Activated CD4-positive, alpha-beta T cell treated with anti-CD3 and anti-CD28 coated beads, Interleukin-2, Interleukin-6, amounts not matched to agents 100 ng/mL and 50 ng/mL, durations not matched to agents 16 hours and 8 hours (primary cell): ENCODE data around the gene LRRC23.
"Not testable (repeated sequence)": the region's sequence is repeated elsewhere in the genome, so short reads cannot be mapped to it uniquely, and the experiment has no call there.

Source experiments
- DNase-seq: peaks from one replicate; pipeline ENCODE4 v3.0.0-alpha.2; 2020

The LRRC23 gene

GRCh38 chr12:6872073-6873048, 32.3 kb upstream of the LRRC23 start:
- peak; percentile 90 for DNase-seq

DNA sequence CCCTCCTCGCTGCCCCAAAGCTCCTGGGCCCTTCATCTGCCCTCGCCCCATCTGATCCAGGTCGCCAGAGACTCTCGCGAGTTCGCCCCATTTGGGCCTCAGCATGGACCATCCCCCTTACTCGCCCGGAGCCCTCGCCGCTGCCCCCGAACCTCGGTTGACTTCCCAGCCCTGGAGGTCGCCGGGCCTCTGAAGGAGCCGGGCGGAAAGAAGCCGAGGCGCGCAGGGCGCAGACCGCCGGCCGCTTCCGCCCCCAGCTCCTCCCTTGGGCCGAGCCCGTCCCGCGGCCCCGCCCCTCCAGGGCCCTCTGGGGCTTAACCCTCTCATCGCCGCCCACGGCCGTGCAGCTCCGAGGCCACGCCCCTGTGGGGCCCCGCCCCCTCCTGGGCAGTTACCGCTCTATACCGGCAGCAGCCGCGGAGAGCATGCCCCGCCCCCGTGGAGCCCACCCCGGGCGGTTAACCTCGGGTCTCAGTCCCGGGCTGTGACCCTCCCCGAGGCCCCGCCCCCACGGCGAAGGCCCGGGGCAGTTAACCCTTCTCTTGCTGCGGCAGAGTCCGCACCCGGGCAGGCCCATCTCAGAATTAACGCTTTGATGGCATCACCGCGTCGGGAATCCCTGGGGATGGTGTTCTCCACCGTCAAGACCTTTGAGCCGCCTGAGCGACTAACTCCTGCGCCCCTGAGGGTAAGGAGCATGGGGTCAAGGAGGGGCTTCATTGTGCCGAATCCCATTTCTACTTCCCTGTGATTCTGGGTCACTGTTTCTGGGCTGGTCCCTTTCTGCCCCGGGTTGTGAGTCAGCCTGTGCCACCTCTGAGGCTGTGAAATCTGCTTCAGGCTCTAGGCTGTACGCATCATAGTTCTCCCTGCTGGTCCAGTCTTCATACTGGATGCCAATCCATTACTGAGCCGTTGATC, 31.3 kb upstream of the LRRC23 start, which contains the start of gene SPSB2:
TSS of gene SPSB2 (minus strand) at position 210 of the 921 bp plus-strand sequence. CDS start 402 bp downstream, outside the sequence.
- peak; percentile 99 for DNase-seq

DNA sequence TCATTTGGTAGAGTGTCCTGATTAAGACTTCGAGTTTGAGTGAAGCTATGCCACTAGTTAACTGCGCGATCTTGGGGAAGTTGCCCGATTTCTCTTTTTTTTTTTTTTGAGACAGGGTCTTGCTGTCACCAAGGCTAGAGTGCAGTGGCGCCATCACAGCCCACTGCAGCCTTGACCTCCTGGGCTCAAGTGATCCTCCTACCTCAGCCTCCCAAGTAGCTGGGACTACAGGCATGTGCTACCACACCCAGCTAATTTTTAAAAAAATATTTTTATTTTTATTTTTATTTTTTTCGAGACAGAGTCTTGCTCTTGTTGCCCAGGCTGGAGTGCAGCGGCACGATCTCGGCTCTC, 30.6 kb upstream of the LRRC23 start:
- not testable (repeated sequence) for DNase-seq

- DNase-seq: not testable (repeated sequence)
Measured at GRCh38 chr12:6879824-6880223, 24.8 kb upstream of the LRRC23 start.

DNA sequence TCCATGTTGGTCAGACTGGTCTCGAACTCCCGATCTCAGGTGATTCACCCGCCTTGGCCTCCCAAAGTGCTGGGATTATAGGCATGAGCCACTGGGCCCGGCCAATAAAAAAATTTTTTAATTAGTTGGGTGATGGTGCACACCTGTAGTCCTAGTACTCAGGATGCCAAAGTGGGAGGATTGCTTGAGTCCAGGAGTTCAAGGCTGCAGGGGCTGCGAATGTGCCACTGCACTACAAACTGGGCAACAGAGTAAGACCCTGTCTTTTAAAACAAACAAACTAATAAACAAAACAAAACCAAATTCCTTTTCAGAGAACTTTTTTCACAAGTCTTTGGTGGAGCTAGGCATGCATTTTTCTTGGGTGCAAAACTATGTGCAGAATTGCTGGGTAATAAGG, 21.4 kb upstream of the LRRC23 start:
- no peak for DNase-seq

GRCh38 chr12:6883683-6884082, 20.9 kb upstream of the LRRC23 start:
- no peak for DNase-seq

DNA sequence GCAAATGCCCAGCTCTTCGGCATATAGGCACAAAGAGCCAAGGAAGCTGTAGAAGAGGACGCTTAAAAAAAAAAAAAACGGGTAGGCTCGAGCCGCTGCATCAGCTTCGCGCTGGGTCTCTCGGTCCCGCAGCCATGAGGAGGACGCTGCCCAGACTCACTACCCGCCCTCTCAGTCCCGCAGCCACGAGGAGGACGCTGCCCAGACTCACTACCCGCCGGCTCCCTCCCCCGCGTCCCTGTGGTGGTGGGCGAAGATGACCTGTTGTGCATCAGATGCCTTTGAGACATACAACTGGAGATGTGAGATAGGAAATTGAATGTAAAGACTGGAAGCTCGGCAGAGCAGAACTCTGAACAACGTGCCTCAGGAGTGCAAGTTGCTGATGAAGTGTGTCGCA, 20.1 kb upstream of the LRRC23 start:
- DNase-seq: no peak

- not testable (repeated sequence) for DNase-seq
Measured at GRCh38 chr12:6886206-6886999, 18.2 kb upstream of the LRRC23 start.

GRCh38 chr12:6887460-6887859, 17.2 kb upstream of the LRRC23 start:
- no peak for DNase-seq

GRCh38 chr12:6888360-6888759, 16.3 kb upstream of the LRRC23 start:
- peak; percentile 21 for DNase-seq

GRCh38 chr12:6888794-6889193, 15.8 kb upstream of the LRRC23 start:
- DNase-seq: not testable (repeated sequence)

- not testable (repeated sequence) for DNase-seq
Measured at GRCh38 chr12:6889775-6890573, 14.6 kb upstream of the LRRC23 start.

DNA sequence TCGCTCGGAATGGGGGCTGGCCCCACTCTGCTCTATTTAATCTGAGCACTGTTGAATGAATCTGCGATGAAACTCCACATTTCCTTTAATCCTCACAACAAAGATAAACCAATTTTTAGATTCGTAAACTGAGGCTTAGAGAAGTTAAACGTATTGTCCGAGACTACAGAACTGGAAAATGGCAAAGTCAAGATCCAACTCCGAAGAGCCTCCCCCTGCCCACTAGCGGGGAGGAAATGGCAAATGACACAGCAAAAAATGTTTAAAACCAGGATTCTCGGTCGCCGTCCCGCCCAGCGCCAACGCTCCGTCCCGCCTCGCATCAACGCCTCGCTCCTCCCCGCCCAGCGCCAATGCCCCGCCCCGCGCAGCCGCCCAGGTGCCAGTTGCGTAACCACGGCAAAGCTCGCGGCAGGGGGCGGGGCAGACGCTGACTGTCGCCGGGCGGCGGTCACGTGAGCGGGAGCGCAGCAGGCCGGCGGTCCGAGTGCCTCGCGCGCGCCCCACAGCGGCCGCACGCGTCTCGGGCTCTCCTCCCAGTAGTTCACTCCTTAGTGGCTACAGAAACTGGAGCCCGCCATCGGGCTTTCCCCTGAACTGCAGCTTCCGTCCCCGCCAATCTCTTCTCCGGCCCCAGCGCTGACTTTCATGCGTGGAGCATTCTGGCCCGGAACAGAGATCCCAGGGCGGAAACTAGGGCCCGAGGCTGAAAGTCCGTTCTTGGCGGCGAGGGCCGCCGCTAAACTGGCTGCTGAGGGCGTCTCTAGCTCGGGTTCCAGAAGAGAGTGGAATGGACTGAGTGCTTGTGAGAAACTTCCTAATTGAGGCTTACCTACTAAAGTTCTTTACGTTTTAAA, 13.6 kb upstream of the LRRC23 start:
- DNase-seq: peak; percentile 99

DNA sequence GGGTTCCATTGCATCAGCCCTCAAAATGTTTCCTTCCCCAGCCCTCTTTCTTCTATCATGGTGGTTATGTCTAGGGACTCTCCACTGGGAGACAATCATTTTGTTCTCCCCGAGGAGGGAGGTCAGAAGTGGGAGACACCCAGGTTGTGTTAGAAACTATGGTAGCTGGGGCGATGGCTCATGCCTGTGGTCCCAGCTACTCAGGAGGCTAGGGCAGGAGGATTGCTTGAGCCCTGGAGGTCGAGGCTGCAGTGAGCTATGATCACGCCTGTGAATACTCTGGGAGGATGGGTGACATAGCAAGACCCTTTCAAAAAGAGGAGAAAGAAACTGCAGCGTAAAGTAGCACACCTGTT, 13.0 kb upstream of the LRRC23 start:
- no peak for DNase-seq

- not testable (repeated sequence) for DNase-seq
Measured at GRCh38 chr12:6892683-6893082, 11.9 kb upstream of the LRRC23 start.

- DNase-seq: no peak
Measured at GRCh38 chr12:6894321-6894720, 10.3 kb upstream of the LRRC23 start.

DNA sequence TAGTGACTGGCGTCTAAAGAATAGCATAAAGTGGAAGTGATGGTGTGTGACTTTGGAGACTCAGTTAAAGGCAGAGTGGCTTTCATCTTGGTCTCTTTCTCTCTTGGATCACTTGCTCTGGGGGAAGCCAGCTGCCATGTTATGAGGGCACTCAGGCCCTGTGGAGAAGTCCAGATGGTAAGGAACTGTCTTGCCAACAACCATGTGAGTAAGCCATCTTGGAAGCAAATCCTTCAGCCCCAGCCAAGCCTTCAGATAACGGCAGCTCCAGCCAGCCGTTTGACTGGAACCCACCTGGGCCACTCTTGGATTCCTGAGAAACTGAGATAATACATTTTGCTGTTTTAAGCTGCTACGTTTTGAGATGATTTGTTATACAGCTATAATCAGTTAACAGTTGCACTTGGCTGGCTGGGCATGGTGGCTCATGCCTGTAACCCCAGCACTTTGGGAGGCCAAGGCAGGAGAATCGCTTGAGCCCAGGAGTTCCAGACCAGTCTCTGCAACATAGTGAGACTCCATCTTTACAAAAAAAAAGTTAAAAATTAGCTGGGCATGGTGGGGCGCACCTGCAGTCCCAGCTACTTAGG, 7.7 kb upstream of the LRRC23 start:
- DNase-seq: no peak

- no peak for DNase-seq
Measured at GRCh38 chr12:6899427-6899826, 5.2 kb upstream of the LRRC23 start.

DNA sequence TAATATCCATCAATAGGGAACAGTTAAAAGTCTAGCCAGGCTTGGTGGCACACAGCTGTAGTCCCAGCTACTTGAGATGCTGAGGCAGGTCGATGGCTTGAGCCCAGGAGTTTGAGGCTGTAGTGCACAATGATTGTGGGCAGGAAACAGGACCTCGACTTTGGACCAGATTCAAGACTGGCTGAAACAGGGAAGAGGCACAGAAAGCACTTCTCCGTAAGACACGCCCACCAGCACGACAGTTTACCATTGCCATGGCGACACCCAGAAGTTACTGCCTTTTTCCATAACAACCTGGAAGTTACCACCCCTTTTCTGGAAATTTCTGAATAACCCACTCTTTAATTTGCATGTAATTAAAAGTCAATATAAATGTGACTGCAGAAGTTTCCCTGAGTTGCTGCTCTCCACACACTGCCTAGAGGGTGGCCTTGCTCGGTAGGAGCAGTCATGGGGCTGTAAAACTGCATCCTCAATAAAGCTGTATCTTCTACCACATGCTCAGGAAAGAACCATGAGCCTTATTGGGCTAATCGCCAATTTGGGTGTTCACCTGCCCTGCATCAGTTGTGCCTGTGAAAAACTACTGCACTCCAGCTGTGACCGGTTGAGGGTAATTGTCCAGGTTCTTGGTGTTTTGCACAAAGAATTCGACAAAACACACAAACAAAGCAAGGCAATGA, 4.6 kb upstream of the LRRC23 start:
- peak; percentile 28 for DNase-seq

DNA sequence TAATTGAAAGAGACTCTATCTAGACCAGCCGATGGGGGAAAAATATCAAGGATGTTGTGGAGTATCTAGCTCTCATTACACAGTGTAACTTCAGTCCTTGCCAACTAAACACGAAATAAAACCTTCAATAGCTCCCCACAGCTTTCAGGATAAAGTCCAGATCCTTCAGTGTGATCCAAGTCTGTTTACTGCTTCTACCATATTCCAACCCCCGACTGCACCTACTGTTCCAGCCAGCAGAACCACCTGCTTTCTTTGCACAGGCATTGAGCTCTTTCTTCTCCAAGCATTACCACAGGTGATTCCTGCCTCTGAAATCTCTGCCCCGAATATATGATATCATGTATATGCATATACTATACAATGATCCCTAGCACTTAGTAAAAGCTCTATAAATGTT, 2.2 kb upstream of the LRRC23 start:
- DNase-seq: no peak
